ENCODE measurements around the gene PWP1.

PWP1 gene

GRCh38 chr12:107685360-107686248 is at the start of gene PWP1:
PWP1 (plus strand) TSS chr12:107685799; CDS start chr12:107685900, 101 bp downstream.
- H3K9me3 Mint-ChIP-seq, result no peaks in the 10 kb centered on the region
- peaks cover 40% of the 10 kb centered on the region for H3K36me3 Mint-ChIP-seq (ENCODE audit: low read depth)
- peak within 1 kb of the TSS; percentile 94 for H3K4me3 Mint-ChIP-seq
- intact Hi-C loops (cut with micrococcal nuclease), result loop anchor here (5.0 kb wide), 1 partner anchor 72 kb away; no protein-coding TSS in a partner anchor
- peak within 1 kb of the TSS; percentile 98 for H3K27ac Mint-ChIP-seq
- peaks cover 12% of the 10 kb centered on the region for H3K4me1 Mint-ChIP-seq (ENCODE audit: low read depth)
- no peaks in the 10 kb centered on the region for H3K27me3 Mint-ChIP-seq

DNA sequence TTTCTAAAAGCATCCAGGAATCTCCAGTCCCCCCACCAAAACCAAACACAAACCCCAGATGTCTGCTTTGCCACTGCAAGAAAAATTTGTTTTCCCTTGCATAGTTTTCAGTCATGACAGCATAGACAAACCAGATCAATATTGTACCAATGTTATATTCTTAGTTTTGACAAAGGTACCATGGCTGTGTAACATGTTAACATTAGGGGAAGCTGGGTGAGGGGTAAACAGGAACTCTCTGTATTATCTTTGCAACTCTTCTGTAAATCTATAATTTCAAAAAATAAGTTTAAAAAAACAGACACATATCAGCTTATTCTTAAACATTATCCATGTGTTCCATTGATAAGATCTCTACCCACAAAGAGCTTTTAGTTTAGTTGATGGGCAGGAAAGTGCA is 44.4 kb upstream of the PWP1 start:
- H3K4me3 Mint-ChIP-seq, result no peak overlapping the region
- H3K4me1 Mint-ChIP-seq (ENCODE audit: low read depth), result no peaks in the 10 kb centered on the region
- H3K27me3 Mint-ChIP-seq, result no peaks in the 10 kb centered on the region
- H3K36me3 Mint-ChIP-seq (ENCODE audit: low read depth), result no peaks in the 10 kb centered on the region
- intact Hi-C loops (cut with micrococcal nuclease), result no loop called here
- no peak overlapping the region for H3K27ac Mint-ChIP-seq
- no peaks in the 10 kb centered on the region for H3K9me3 Mint-ChIP-seq

GRCh38 chr12:107642240-107642639 is 43.4 kb upstream of the PWP1 start:
- no peaks in the 10 kb centered on the region for H3K9me3 Mint-ChIP-seq
- no peaks in the 10 kb centered on the region for H3K4me1 Mint-ChIP-seq (ENCODE audit: low read depth)
- no peak overlapping the region for H3K27ac Mint-ChIP-seq
- no peaks in the 10 kb centered on the region for H3K36me3 Mint-ChIP-seq (ENCODE audit: low read depth)
- H3K4me3 Mint-ChIP-seq, result no peak overlapping the region
- intact Hi-C loops (cut with micrococcal nuclease), result no loop called here
- H3K27me3 Mint-ChIP-seq, result no peaks in the 10 kb centered on the region

GRCh38 chr12:107645630-107646333 is 39.8 kb upstream of the PWP1 start:
- H3K4me1 Mint-ChIP-seq (ENCODE audit: low read depth), result no peaks in the 10 kb centered on the region
- H3K36me3 Mint-ChIP-seq (ENCODE audit: low read depth), result no peaks in the 10 kb centered on the region
- intact Hi-C loops (cut with micrococcal nuclease), result no loop called here
- H3K27me3 Mint-ChIP-seq, result no peaks in the 10 kb centered on the region
- no peaks in the 10 kb centered on the region for H3K9me3 Mint-ChIP-seq
- no peak overlapping the region for H3K27ac Mint-ChIP-seq
- no peak overlapping the region for H3K4me3 Mint-ChIP-seq

DNA sequence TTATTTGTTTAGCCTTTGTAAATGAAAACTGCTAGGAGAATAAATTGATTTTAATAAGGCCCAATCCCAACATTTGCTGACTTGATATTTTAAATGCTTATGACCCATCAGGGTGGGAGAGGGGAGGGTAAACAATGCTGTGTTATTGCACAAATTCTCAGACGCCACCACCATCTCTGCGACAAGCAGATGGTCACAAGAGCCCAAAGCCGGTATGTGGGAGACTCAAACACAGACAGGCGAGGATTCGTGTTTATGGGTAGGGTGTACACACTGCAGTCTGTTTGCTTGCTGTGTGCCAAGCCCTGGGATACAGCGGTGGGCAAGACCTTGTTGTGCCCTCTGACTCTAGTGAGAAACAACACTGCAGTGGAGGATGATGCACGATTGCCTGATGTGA is 39.2 kb upstream of the PWP1 start:
- no peaks in the 10 kb centered on the region for H3K9me3 Mint-ChIP-seq
- no peaks in the 10 kb centered on the region for H3K27me3 Mint-ChIP-seq
- intact Hi-C loops (cut with micrococcal nuclease), result no loop called here
- H3K27ac Mint-ChIP-seq, result no peak overlapping the region
- H3K36me3 Mint-ChIP-seq (ENCODE audit: low read depth), result no peaks in the 10 kb centered on the region
- no peaks in the 10 kb centered on the region for H3K4me1 Mint-ChIP-seq (ENCODE audit: low read depth)
- H3K4me3 Mint-ChIP-seq, result no peak overlapping the region

DNA sequence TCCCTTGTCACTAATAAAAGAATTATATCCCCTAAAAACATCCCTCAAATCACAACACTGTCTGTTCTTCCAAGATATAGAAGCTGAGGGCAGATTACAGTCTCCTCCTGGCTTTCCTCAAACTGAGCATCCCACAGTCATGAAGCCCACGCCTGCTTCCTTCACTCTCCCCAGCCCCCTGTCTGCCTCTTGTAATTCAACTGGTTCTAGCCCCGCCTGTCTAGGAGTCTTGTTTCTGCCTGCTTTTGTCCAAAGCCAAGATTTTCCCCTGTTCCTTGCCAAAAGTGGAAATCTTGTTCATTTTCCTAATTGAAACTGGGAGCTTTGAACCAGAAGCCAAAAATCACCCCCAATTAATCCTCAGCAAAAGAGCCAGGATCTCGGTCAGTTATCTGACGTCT is 35.9 kb upstream of the PWP1 start:
- no peaks in the 10 kb centered on the region for H3K9me3 Mint-ChIP-seq
- no peak overlapping the region for H3K4me3 Mint-ChIP-seq
- H3K27me3 Mint-ChIP-seq, result no peaks in the 10 kb centered on the region
- H3K27ac Mint-ChIP-seq, result no peak overlapping the region
- intact Hi-C loops (cut with micrococcal nuclease), result no loop called here
- no peaks in the 10 kb centered on the region for H3K4me1 Mint-ChIP-seq (ENCODE audit: low read depth)
- no peaks in the 10 kb centered on the region for H3K36me3 Mint-ChIP-seq (ENCODE audit: low read depth)

DNA sequence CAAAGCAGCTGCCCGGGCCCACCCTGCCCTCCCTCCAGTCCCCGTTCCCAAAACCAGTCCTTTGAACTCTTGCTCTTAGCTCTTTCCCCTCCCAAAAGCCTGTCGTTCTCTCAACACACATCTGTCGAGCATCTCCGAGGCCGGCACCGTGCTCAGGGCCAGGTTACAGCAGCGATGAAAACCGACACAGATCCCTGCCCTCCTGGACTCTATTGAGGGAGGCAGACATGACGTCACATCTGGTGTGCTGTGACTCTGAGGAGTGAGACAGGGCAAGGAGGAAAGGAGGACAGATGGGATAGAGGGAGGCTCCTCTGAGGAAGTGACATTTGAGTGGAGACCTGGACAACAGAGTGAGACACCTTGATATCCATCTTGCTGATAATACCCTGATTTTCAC is 34.6 kb upstream of the PWP1 start:
- intact Hi-C loops (cut with micrococcal nuclease), result no loop called here
- Mint-ChIP-seq H3K27ac (no peak overlapping the region), H3K27me3 (no peaks in the 10 kb centered on the region), H3K36me3 (ENCODE audit: low read depth) (no peaks in the 10 kb centered on the region), H3K9me3 (no peaks in the 10 kb centered on the region), H3K4me3 (no peak overlapping the region), H3K4me1 (ENCODE audit: low read depth) (no peaks in the 10 kb centered on the region)

DNA sequence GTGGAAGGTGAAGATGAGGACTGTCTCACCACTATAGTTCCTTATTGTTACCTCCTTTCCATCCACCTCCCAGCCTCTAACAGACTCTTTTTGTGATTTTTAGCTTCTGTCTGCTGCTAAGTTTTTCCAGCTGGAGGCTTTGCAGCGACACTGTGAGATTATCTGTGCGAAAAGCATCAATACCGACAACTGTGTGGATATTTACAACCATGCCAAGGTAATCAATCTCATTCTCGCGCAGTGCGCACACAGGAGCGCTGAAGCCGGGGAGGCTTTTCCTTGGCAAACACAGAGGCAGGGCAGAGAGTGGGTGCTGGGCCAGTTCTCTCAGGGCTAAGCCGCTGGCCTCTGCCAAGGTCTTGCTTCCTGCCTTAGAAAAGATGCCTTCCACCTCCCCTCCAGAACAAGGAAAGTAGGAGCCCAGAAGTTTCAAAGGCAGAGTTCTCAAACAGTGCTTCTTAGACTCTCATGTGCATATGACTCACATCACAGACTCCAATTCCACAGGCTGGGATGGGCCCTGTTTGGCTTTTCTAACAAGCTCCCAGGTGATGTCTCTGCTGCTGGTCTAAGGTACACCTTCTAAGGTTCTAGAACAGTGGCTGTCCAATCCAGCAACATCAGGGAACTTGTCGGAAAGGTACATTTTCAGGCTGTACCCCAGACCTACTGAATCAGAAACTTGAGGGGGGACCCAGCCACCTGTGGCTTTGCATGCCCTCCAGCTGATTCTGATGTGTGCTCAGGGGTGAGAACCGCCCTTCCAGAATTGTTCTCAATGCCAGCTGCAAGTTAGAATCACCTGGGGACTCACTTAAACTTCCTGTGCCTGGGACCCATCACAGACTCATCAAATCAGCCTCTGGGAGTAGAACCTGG is 33.8 kb upstream of the PWP1 start:
- Mint-ChIP-seq H3K9me3 (no peaks in the 10 kb centered on the region), H3K4me3 (no peak overlapping the region), H3K27ac (no peak overlapping the region), H3K36me3 (ENCODE audit: low read depth) (no peaks in the 10 kb centered on the region), H3K27me3 (no peaks in the 10 kb centered on the region), H3K4me1 (ENCODE audit: low read depth) (no peaks in the 10 kb centered on the region)
- intact Hi-C loops (cut with micrococcal nuclease), result no loop called here

GRCh38 chr12:107653519-107653918 is 32.1 kb upstream of the PWP1 start:
- Mint-ChIP-seq H3K27me3 (no peaks in the 10 kb centered on the region), H3K36me3 (ENCODE audit: low read depth) (no peaks in the 10 kb centered on the region), H3K27ac (no peak overlapping the region), H3K9me3 (no peaks in the 10 kb centered on the region), H3K4me1 (ENCODE audit: low read depth) (no peaks in the 10 kb centered on the region), H3K4me3 (no peak overlapping the region)
- intact Hi-C loops (cut with micrococcal nuclease), result no loop called here

DNA sequence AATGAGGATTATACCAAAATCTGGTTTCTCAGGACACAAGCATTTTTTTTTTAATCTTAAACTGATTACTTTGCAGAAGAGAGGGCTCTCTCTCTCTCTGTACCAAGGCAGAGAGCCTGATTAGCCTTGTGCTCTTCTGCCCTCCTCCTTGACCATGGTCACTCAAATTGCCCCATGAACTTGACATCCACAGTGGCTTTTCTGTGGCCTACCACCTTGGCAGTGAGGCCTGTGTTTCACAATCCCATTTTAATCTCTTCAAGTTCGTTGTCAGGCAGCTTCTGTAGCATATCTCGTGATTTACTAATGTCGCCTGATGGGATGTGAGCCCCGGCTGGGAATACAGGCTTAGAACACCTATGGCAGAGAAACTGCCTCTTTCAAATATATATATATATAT is 30.7 kb upstream of the PWP1 start:
- H3K27me3 Mint-ChIP-seq, result no peaks in the 10 kb centered on the region
- no peaks in the 10 kb centered on the region for H3K36me3 Mint-ChIP-seq (ENCODE audit: low read depth)
- H3K9me3 Mint-ChIP-seq, result no peaks in the 10 kb centered on the region
- intact Hi-C loops (cut with micrococcal nuclease), result no loop called here
- no peak overlapping the region for H3K27ac Mint-ChIP-seq
- H3K4me3 Mint-ChIP-seq, result no peak overlapping the region
- H3K4me1 Mint-ChIP-seq (ENCODE audit: low read depth), result peaks cover 4% of the 10 kb centered on the region

DNA sequence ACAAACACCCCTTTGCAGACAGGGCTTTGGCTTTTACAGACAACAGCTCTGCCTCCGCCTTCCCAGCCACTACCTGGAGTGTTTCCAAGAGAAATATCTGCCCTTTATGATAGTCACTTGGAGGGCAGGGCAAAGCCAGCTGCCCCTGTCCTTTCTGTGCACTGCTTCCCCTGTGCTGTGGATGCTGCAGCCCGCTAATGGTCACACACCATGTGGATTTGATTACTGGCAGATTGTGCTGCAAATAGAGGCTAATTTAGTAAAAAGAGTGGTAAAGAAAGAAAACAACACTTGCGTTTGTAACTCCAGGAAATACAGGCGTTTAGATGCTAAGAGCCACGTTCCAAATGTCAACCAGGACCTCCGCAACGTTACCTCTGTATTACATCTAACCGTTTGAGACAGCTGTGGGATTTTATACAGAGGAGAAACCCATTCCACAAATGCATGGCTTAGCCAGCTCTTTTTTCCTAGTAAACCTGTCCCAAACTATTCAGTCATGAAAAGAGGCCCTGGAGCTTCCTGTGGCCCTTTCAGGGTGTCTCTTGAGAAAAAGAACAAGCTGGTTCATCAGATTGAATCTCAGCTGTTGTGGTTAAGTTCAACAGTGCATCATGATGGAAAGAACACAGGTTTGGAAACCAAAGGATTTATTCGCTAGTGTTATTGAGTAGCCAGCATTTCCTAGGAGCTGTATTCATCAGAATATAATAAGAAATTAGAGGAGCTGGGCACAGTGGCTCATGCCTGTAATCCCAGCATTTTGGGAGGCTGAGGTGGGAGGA is 30.1 kb upstream of the PWP1 start:
- Mint-ChIP-seq H3K27me3 (no peaks in the 10 kb centered on the region), H3K4me3 (no peak overlapping the region), H3K36me3 (ENCODE audit: low read depth) (no peaks in the 10 kb centered on the region), H3K27ac (no peak overlapping the region), H3K9me3 (no peaks in the 10 kb centered on the region), H3K4me1 (ENCODE audit: low read depth) (peaks cover 10% of the 10 kb centered on the region)
- intact Hi-C loops (cut with micrococcal nuclease), result no loop called here

DNA sequence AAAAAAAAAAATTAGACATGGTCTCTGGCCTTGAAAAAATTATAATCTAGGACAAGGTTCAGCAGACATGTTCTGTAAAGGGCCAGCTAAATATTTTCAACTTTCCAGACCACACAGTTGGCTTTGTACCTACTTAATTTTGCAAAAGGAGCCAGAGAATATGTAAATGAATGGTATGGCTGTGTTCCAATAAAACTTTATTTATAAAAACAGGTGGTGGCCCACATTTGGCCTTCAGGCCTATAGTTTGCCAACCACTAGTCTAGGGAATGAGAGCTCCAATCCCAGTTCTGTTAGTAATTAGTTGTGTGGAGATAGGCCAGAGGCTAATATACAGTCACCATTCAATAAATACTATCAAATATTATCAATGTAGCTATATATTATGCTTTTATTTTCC is 29.3 kb upstream of the PWP1 start:
- H3K36me3 Mint-ChIP-seq (ENCODE audit: low read depth), result no peaks in the 10 kb centered on the region
- no peaks in the 10 kb centered on the region for H3K9me3 Mint-ChIP-seq
- H3K27ac Mint-ChIP-seq, result no peak overlapping the region
- peaks cover 18% of the 10 kb centered on the region for H3K4me1 Mint-ChIP-seq (ENCODE audit: low read depth)
- intact Hi-C loops (cut with micrococcal nuclease), result no loop called here
- H3K27me3 Mint-ChIP-seq, result no peaks in the 10 kb centered on the region
- no peak overlapping the region for H3K4me3 Mint-ChIP-seq

- H3K27me3 Mint-ChIP-seq, result no peaks in the 10 kb centered on the region
- no peak overlapping the region for H3K27ac Mint-ChIP-seq
- intact Hi-C loops (cut with micrococcal nuclease), result no loop called here
These were observed 28.5 kb upstream of the PWP1 start for GRCh38 chr12:107657133-107657532.

More at GRCh38 chr12:107657133-107657532, 28.5 kb upstream of the PWP1 start:
- Mint-ChIP-seq H3K36me3 (ENCODE audit: low read depth) (no peaks in the 10 kb centered on the region), H3K4me1 (ENCODE audit: low read depth) (peaks cover 26% of the 10 kb centered on the region), H3K4me3 (no peak overlapping the region), H3K9me3 (no peaks in the 10 kb centered on the region)
